ENCODE results near the gene MYORG.

GRCh38 chr9:34413231-34413852, 36.6 kb upstream of the MYORG start:
- TF ChIP-seq CTCF (IDR thresholded peaks at IDR 0.05 in 4 of 5, conservative IDR thresholded peaks at IDR 0.05 in 1 of 5) = no peak
- TF ChIP-seq POLR2A (IDR thresholded peaks at IDR 0.05) = no peak
